ENCODE results near the gene TSTD2.
"Not testable (repeated sequence)": the region's sequence is repeated elsewhere in the genome, so short reads cannot be mapped to it uniquely, and the experiment has no call there.

Gene TSTD2

DNA sequence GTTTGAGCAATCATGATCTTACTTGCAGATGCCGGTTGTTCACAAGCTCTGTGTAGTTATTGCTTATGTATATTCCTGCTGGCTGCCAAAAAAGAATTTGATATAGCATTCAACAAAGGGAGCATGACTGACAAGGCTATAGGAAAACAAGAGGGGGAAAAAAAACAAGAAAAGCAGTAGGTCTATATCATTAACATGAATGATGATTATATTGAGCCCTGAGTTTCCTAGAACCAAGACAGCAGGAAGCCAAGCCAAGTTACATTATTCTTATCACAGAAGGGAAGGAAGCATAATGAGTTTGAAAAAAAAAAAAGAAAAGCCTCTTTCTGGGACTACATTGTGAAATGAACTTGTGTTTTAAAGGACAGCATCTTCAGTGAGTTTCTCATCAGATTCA lies 41.0 kb downstream of the TSTD2 start:
- no peak for DNase-seq (ENCODE audit: low read depth, low spot score)

DNA sequence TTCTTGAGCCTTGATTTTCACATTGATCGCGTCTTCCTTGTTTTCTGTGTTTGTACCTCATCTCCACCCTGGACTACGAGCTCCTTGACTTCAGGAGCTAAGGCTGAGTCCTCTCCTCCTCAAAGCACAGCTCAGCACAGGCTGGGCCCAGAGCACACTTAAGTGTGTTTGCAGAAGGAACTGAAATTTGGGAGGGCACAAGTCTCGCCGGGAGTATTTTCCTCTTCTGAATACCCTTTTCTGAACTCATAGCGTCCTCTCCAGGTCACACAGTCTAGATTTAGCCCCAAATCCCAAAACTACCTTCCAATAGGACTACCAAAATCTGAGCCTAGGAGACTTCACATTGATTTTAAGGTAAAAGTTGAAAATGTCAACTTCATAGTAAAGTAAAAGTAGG lies 41.6 kb downstream of the TSTD2 start:
- DNase-seq (ENCODE audit: low read depth, low spot score) = no peak

GRCh38 chr9:97586909-97587308 lies 46.3 kb downstream of the TSTD2 start:
- not testable (repeated sequence) for DNase-seq (ENCODE audit: low read depth, low spot score)

DNA sequence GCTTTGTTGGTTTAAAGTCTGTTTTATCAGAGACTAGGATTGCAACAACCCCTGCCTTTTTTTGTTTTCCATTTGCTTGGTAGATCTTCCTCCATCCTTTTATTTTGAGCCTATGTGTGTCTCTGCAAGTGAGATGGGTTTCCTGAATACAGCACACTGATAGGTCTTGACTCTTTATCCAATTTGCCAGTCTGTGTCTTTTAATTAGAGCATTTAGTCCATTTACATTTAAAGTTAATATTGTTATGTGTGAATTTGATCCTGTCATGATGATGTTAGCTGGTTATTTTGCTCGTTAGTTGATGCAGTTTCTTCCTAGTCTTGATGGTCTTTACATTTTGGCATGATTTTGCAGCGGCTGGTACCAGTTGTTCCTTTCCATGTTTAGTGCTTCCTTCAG lies 48.4 kb downstream of the TSTD2 start:
- DNase-seq (ENCODE audit: low read depth, low spot score) = not testable (repeated sequence)

- DNase-seq (ENCODE audit: low read depth, low spot score) = not testable (repeated sequence)
These were observed 51.6 kb downstream of the TSTD2 start for GRCh38 chr9:97581590-97581989.

DNA sequence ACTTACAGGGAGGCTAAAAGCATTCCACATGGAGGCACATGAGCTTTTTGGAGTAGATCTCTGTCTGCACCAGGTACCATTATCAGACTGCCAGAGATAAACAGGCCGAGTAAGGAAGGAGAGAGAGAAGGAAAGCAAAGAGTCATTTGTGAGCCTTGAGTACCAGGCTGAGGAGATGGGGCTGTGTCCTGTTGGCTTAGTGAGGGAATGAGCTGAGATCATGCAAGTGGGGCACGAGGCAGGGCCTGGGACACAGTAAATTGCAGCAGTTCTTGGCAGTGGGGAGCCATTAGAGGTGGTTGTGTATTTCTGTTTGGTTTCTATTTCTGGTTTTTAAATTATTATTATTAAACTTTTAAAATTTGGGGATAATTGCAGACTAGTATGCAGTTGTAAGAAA lies 53.3 kb downstream of the TSTD2 start:
- DNase-seq (ENCODE audit: low read depth, low spot score) = no peak

DNA sequence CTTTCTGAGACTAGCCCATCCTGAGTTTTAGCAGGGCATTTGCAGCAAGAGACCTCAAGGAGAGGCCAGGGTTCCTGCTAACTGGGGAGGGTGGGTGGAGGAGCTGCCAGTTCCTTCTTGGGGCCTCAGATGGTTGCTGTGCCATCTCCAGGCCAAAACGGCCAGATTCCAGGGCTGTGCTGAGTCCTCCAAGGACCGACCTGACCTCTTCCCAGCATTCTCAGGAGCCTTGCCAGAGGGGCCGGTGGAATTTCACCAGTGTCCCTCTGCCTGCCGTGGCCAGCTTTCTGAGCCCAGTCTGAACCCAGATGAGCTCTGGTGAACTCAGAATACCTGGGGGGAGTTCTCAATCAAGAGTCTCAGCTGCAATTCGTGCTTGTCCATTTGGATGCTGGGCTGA lies 54.3 kb downstream of the TSTD2 start:
- no peak for DNase-seq (ENCODE audit: low read depth, low spot score)

- DNase-seq (ENCODE audit: low read depth, low spot score) = no peak
These were observed 56.1 kb downstream of the TSTD2 start for GRCh38 chr9:97577051-97577450.

GRCh38 chr9:97575673-97576200 lies 57.4 kb downstream of the TSTD2 start:
- no peak for DNase-seq (ENCODE audit: low read depth, low spot score)

DNA sequence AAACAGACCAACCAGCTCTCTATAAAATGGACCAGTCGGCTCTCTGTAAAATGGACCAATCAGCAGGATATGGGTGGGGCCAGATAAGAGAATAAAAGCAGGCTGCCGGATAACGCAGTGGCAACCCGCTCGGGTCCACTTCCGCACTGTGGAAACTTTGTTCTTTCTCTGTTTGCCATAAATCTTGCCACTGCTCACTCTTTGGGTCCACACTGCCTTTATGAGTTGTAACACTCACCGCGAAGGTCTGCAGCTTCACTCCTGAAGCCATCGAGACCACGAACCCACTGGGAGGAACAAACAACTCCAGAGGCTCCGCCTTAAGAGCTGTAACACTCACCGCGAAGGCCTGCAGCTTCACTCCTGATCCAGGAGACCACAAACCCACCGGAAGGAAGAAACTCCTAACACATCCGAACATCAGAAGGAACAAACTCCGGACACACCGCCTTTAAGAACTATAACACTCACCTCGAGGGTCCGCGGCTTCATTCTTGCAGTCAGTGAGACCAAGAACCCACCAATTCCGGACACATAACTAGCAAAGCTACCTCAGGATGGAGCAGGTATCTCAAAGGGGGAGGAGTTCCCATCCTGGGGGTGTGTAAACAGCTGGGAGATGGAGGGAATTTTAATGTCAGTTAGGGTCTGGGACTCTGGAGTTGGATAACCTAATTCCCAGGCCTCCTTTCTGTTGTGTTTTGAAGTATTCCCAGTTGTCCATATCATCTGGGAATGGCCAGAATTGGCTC lies 58.1 kb downstream of the TSTD2 start:
- not testable (repeated sequence) for DNase-seq (ENCODE audit: low read depth, low spot score)

DNA sequence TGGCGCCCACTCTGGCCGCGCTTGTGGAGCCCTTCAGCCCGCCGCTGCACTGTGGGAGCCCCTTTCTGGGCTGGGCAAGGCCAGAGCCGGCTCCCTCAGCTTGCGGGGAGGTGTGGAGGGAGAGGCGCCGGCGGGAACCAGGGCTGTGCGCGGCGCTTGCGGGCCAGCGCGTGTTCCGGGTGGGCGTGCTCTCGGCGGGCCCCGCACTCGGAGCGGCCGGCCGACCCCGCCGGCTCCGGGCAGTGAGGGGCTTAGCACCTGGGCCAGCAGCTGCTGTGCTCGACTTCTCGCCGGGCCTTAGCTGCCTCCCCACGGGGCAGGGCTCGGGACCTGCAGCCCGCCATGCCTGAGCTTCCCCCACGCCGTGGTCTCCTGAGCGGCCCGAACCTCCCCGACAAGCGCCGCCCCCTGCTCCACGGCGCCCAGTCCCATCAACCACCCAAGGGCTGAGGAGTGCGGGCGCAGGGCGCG lies 59.0 kb downstream of the TSTD2 start:
- DNase-seq (ENCODE audit: low read depth, low spot score) = not testable (repeated sequence)

DNA sequence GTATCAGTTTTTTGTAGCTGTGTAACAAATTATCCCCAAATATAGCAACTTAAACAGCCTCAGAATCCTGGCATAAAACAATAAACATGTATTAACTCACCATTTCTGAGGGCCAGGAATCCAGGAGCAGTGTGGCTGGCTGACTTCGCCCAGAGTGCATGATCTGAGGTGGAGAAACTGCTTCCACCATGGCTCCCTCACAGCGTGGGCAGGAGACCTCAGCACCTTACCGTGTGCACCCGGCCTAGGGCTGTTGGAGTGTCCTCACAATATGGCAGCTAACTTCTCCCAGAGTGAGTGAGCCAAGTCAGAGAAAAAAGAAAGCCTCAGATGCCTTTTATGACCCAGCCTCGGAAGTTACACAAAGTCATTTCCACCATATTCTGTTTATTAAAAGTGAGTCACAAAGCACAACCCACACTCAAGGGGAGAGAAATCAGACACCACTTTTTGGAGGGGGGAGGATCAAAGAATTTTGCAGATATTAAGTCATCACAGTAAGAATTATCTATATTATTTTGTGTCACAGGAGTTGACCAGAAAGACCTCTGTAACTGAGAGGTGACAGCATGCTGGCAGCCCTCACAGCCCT lies 59.6 kb downstream of the TSTD2 start:
- DNase-seq (ENCODE audit: low read depth, low spot score) = no peak

DNA sequence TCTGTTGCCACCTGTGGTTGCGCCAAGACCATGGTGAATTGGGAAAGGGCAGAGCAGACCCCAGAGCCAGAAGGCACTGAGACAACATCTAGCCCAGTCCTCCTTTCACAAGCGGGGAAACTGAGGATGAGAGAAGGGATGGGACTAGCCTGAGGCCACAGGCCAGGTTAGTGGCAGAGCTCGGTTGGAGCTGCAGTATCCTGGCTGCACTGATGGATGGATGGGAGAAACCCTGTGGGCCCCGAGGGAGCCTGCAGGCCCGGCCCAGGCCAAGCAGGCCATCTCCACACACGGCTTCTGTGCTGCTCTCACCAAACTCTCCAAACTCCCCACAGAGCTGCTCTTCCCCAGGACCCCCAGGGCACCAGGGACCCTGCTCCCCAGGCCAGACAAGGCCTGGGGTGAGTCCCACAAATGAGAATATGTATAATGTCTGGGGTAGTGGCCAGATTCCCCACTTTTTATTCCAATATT lies 60.2 kb downstream of the TSTD2 start:
- DNase-seq (ENCODE audit: low read depth, low spot score) = no peak

- DNase-seq (ENCODE audit: low read depth, low spot score) = no peak
These were observed 60.8 kb downstream of the TSTD2 start for GRCh38 chr9:97572196-97572891.

DNA sequence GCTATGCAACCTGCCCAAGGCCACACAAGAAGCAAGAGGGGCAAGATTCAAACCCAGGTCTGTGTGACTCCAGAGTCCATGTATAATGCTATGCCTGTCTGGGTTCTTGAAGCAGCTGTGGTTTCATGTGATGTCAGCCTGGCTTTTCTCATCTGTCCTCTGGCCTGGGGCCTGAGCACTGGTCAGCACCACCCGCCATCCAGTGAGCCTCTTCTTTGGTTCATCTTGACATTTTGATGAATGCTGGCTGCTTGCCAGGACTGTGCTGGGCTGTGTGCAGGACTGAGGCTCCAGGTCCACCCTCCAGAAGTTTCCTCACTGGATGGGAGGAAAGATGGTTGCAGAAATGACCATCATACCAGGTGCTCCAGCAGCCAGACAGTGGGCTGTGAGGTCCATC lies 61.5 kb downstream of the TSTD2 start:
- DNase-seq (ENCODE audit: low read depth, low spot score) = no peak

DNA sequence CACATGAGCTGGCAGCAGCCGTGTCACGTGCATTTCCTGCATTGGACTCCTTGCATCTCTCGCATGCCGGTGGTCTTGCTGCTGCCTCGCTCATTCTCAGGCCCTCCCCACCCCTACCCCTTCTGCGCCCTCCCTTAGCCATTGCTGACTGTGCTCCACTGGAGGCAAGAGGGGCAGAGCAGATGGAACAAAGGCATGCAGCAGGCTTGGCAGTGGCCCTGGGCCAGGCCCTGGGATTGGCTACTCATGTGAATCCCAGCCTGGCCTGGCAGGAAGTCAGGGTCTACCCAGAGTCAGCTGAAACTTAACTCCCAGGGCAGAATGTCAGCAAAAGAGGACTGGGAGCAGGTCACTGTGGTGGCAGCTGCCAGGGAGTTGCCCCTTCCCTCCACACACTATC lies 62.3 kb downstream of the TSTD2 start:
- DNase-seq (ENCODE audit: low read depth, low spot score) = no peak

GRCh38 chr9:97568461-97569275 lies 64.5 kb downstream of the TSTD2 start:
- DNase-seq (ENCODE audit: low read depth, low spot score) = no peak

GRCh38 chr9:97567894-97568202 lies 65.3 kb downstream of the TSTD2 start:
- no peak for DNase-seq (ENCODE audit: low read depth, low spot score)

DNA sequence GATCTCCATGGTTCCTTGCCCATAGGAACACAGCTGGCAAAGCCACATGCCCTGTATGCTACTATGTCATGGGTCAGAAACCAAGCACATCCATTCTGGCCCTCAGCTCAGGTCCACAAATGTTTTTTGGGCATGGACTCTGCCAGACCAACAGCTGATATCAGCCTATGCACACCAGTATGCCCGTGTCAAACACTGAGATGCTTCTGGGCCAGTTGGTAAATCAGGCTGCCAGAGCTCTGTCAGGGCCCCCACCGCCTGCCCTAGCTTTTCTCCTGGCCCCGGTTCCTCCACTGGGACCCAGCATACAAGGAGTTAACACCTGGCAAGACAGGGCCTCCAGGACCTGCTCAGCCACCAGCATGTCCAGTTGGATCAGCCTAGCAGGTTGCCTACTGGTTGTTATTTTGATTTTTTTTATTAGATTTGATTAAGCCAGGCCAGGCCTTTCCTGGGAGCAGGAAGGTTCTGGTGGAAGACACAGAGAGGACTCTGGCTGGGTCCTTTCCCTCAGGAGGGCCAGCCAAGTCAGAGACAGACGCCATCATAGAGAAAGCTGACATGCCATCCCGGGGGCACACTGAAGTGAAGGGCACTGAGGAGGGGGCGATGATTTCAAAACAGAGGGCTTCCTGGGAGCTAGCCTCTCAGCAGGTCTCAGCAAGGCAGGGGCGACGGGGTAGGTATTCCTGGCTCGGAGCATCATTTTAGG lies 65.8 kb downstream of the TSTD2 start:
- DNase-seq (ENCODE audit: low read depth, low spot score) = no peak

- no peak for DNase-seq (ENCODE audit: low read depth, low spot score)
These were observed 67.9 kb downstream of the TSTD2 start for GRCh38 chr9:97565262-97565661.
